GM12878 (cell line): ENCODE measurements around the gene ENDOU. TPM values are rescaled to one million over a fixed set of nuclear protein-coding genes. Genes with fewer than 3 reads are reported as not detected.
A peak's percentile ranks its signal among the peaks of the same experiment; 100 is the strongest.

ENCODE experiments used
- ATAC-seq: fragments of 200-7000 bp; cut with Tn5 transposase; 3 replicates; pipeline ENCODE4 v1.9.1; 2020; ENCODE audit warnings: mild to moderate bottlenecking, moderate library complexity
- BruUV-seq: library from RNA; stranded (reverse); fragments of 400-500 nt; replicated peaks from 2 replicates; lab custom pipeline; 2021; lab: Mats Ljungman, UMichigan
- CTCF ChIA-PET: fragments of 300-600 bp; sonication (Branson Sonifier 250); formaldehyde crosslinking; extraction: SDS; loops from one replicate; lab custom pipeline; 2021; ENCODE audit warnings: inconsistent platforms; lab: Yijun Ruan, JAX
- POLR2A ChIA-PET: fragments of 350-600 bp; formaldehyde crosslinking; extraction: SDS; loops from one replicate; lab custom pipeline; 2021; ENCODE audit warnings: inconsistent platforms; lab: Charles Lee
- RAD21 ChIA-PET: fragments of 300-600 bp; sonication (Branson Sonifier 250); formaldehyde crosslinking; loops from one replicate; lab custom pipeline; 2023; ENCODE audit warnings: antibody characterized with exemption; ENCODE audit not compliant: unreplicated experiment; lab: Charles Lee
- SMC1A ChIA-PET: fragments of 300-600 bp; sonication (Branson Sonifier 250); formaldehyde crosslinking; loops from one replicate; lab custom pipeline; 2023; ENCODE audit not compliant: unreplicated experiment, uncharacterized antibody; lab: Charles Lee
- DNase-seq: peaks from one replicate; pipeline ENCODE4 v3.0.0-alpha.2; 2011; ENCODE audit warnings: low read depth, low spot score
- FAIRE-seq: peaks from 3 replicates; lab custom pipeline; 2011; peaks lifted over from hg19 to GRCh38; lab: Jason Lieb, UNC
- H2AFZ ChIP-seq: 2 replicates; pipeline ENCODE4 v1.6.0; 2011; ENCODE audit warnings: low read depth, low read length, control low read depth; ENCODE audit not compliant: control insufficient read depth
- H3K27ac ChIP-seq: 2 replicates; pipeline ENCODE4 v1.5.1; 2011; ENCODE audit warnings: control low read depth; ENCODE audit not compliant: control insufficient read depth, insufficient read depth
- H3K27me3 ChIP-seq, 2 experiments: replicated peaks in 1 of 2; 2 replicates each; pipeline versions ENCODE4 v1.6.0 to v1.6.1; 2011; ENCODE audit warnings: low read length in 1 of 2; ENCODE audit not compliant: control insufficient read depth in 2 of 2, insufficient read depth in 2 of 2
- H3K36me3 ChIP-seq, 2 experiments: 2 replicates each; pipeline ENCODE4 v1.5.1; 2011; ENCODE audit warnings: low read length in 1 of 2; ENCODE audit not compliant: control insufficient read depth in 2 of 2, insufficient read depth in 2 of 2
- H3K4me1 ChIP-seq: 2 replicates; pipeline ENCODE4 v1.6.1; 2011; ENCODE audit warnings: mild to moderate bottlenecking, low read length, moderate library complexity, mixed read lengths; ENCODE audit not compliant: control insufficient read depth, insufficient read depth
- H3K4me2 ChIP-seq: 2 replicates; pipeline ENCODE4 v1.6.0; 2011; ENCODE audit warnings: control low read depth; ENCODE audit not compliant: control insufficient read depth, insufficient read depth
- H3K4me3 ChIP-seq: fragments of 200-600 bp; sonication (generic); 2 replicates; pipeline ENCODE4 v1.5.1; 2016
- H3K79me2 ChIP-seq: 2 replicates; pipeline ENCODE4 v1.6.0; 2011; ENCODE audit warnings: low read length; ENCODE audit not compliant: control insufficient read depth, insufficient read depth
- H3K9ac ChIP-seq: 2 replicates; pipeline ENCODE4 v1.8.0; 2011; ENCODE audit warnings: low read length, control low read depth, mixed read lengths; ENCODE audit not compliant: control insufficient read depth, insufficient read depth
- H3K9me3 ChIP-seq: replicated peaks from 3 replicates; pipeline ENCODE4 v1.5.1; 2011; ENCODE audit warnings: mild to moderate bottlenecking, low read length; ENCODE audit not compliant: control insufficient read depth, insufficient read depth
- H4K20me1 ChIP-seq: 2 replicates; pipeline ENCODE4 v1.6.0; 2011; ENCODE audit not compliant: control insufficient read depth, insufficient read depth
- CEBPZ ChIP-seq: fragments of 150-350 bp; IDR thresholded peaks from 2 replicates; pipeline ENCODE4 v1.6.1; 2016; ENCODE audit warnings: low read depth, low read length
- JUNB ChIP-seq: IDR thresholded peaks from 2 replicates; pipeline ENCODE4 v1.6.1; 2016; ENCODE audit warnings: antibody characterized with exemption, mild to moderate bottlenecking
- NFIC ChIP-seq: IDR thresholded peaks from 2 replicates; pipeline ENCODE4 v1.6.1; 2012; ENCODE audit warnings: low read depth, mild to moderate bottlenecking, inconsistent platforms, low read length, moderate library complexity
- NRF1 ChIP-seq: conservative IDR thresholded peaks from 2 replicates; pipeline ENCODE4 v1.6.1; 2011; ENCODE audit warnings: mild to moderate bottlenecking, low read depth, low read length, improper control_type of control experiment
- ZBTB33 ChIP-seq: fragments of 450-650 bp; IDR thresholded peaks from 2 replicates; pipeline ENCODE4 v1.6.1; 2017; ENCODE audit warnings: mild to moderate bottlenecking
- WGBS: methylation state at CpG from one replicate; pipeline ENCODE4 v1.1.6; 2016; ENCODE audit warnings: low lambda C conversion rate; ENCODE audit not compliant: insufficient replicate concordance, insufficient coverage; ENCODE audit errors: missing lambda C conversion rate; 5-methylcytosine and 5-hydroxymethylcytosine counted together
- in situ Hi-C: fragments of 300-500 bp; cut with MboI; formaldehyde crosslinking; loops from 9 replicates; pipeline ENCODE4 v1.14.3; 2018; ENCODE audit warnings: mixed read lengths
- intact Hi-C: fragments of 100-400 bp; cut with micrococcal nuclease; formaldehyde crosslinking; loops from one replicate; pipeline ENCODE4 v1.14.2; 2022; ENCODE audit not compliant: unreplicated experiment
- polyA plus RNA-seq, 11 experiments: library from polyadenylated mRNA; depleted of rRNA in 4 of 11; unstranded in 6 of 11; stranded (reverse) in 5 of 11; fragments of >200 nt; fragmentation: Nextera tagmentation in 4 of 11; fragmentation: Illumina TruSeq in 1 of 11; extraction: Ambion mirVana in 4 of 11; extraction: Trizol in 1 of 11; gene quantifications; 1 replicate in 1 of 11; 2 replicates in 10 of 11; pipeline versions ENCODE4 v1.2.1 to v1.2.3, GENCODE V29; 2011 to 2016; ENCODE audit warnings: inconsistent platforms in 2 of 11, missing spikeins in 2 of 11, low read depth in 1 of 11
- total RNA-seq, 4 experiments: library from RNA; depleted of rRNA in 3 of 4; stranded (reverse); fragments of >200 nt in 3 of 4; fragmentation: Illumina TruSeq in 1 of 4; extraction: Trizol in 1 of 4; gene quantifications; 2 replicates each; pipeline versions ENCODE4 v1.2.1 to v1.2.3, GENCODE V29; 2013 to 2021
- TF ChIP-seq, protein P1 (sequence below): IDR thresholded peaks from 2 replicates; pipeline ENCODE4 v1.6.1; 2012; ENCODE audit warnings: mild to moderate bottlenecking, low read depth, low read length
- TF ChIP-seq, protein P2 (sequence below): IDR thresholded peaks from 2 replicates; pipeline ENCODE4 v1.6.1; 2011; ENCODE audit warnings: borderline replicate concordance, low read depth, mild to moderate bottlenecking, moderate library complexity, mixed read lengths, low read length; ENCODE audit not compliant: insufficient read depth; ENCODE audit errors: extremely low read length

The ENDOU gene
- total and polyA plus RNA-seq, 10 of the 15 experiments (the other 5 are each of a cell fraction or from before 2014, with no cell fraction given) = 0.03 to 0.17 (median 0.10) TPM; not detected in 4

- Histone ChIP-seq H3K9ac (no peak overlapping the region), H3K36me3 (peaks cover 0 to 23% of the 10 kb centered on the region in 2 experiments), H3K4me1 (no peaks in the 10 kb centered on the region), H4K20me1 (no peaks in the 10 kb centered on the region), H3K9me3 (no peaks in the 10 kb centered on the region), H3K27ac (no peak overlapping the region), H3K4me2 (no peak overlapping the region), H3K79me2 (no peaks in the 10 kb centered on the region), H3K27me3 (no peaks in the 10 kb centered on the region), H3K4me3 (no peak overlapping the region), H2AFZ (no peak overlapping the region)
- CTCF ChIA-PET = interaction anchor here (1.7 kb wide), 1 partner anchor 101 kb away, joined by 3 read pairs; the partner anchor contains the start of gene SLC48A1
- SMC1A ChIA-PET = interaction anchor here (1.1 kb wide), 1 partner anchor 18 kb away, joined by 4 read pairs; no protein-coding TSS in a partner anchor
- BruUV-seq = no TSS peak
- in situ Hi-C loops = no loop called here
- no peak for ATAC-seq
- POLR2A ChIA-PET = no interaction called here
- FAIRE-seq = no peak
- RAD21 ChIA-PET = no interaction called here
- DNase-seq = no peak
- TF ChIP-seq, protein P1, sequence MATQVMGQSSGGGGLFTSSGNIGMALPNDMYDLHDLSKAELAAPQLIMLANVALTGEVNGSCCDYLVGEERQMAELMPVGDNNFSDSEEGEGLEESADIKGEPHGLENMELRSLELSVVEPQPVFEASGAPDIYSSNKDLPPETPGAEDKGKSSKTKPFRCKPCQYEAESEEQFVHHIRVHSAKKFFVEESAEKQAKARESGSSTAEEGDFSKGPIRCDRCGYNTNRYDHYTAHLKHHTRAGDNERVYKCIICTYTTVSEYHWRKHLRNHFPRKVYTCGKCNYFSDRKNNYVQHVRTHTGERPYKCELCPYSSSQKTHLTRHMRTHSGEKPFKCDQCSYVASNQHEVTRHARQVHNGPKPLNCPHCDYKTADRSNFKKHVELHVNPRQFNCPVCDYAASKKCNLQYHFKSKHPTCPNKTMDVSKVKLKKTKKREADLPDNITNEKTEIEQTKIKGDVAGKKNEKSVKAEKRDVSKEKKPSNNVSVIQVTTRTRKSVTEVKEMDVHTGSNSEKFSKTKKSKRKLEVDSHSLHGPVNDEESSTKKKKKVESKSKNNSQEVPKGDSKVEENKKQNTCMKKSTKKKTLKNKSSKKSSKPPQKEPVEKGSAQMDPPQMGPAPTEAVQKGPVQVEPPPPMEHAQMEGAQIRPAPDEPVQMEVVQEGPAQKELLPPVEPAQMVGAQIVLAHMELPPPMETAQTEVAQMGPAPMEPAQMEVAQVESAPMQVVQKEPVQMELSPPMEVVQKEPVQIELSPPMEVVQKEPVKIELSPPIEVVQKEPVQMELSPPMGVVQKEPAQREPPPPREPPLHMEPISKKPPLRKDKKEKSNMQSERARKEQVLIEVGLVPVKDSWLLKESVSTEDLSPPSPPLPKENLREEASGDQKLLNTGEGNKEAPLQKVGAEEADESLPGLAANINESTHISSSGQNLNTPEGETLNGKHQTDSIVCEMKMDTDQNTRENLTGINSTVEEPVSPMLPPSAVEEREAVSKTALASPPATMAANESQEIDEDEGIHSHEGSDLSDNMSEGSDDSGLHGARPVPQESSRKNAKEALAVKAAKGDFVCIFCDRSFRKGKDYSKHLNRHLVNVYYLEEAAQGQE = no peak
- TF ChIP-seq JUNB (peak; percentile 41; the same call in 1 of the 2 replicates), NFIC (no peak), CEBPZ (no peak), NRF1 (no peak), ZBTB33 (no peak)
- TF ChIP-seq, protein P2, sequence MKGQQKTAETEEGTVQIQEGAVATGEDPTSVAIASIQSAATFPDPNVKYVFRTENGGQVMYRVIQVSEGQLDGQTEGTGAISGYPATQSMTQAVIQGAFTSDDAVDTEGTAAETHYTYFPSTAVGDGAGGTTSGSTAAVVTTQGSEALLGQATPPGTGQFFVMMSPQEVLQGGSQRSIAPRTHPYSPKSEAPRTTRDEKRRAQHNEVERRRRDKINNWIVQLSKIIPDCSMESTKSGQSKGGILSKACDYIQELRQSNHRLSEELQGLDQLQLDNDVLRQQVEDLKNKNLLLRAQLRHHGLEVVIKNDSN = no peak
- intact Hi-C loops = no loop called here
- WGBS = 58% methylated on average over 2 of the region's 2 CpGs
Measured at GRCh38 chr12:47672068-47672467, 53.2 kb downstream of the ENDOU start.
